NAMALWA (cell line): Measurements from ENCODE around the gene UNC13C.

Experiments used
- DNase-seq: peaks from one replicate; pipeline ENCODE4 v3.0.0-alpha.2; 2015; ENCODE audit warnings: low spot score

Gene UNC13C

GRCh38 chr15:54120949-54121463 is 142.8 kb downstream of the UNC13C start:
- no peak for DNase-seq

- no peak for DNase-seq
Observed at GRCh38 chr15:54127574-54127973, 149.3 kb downstream of the UNC13C start.

GRCh38 chr15:54131410-54131809 is 153.2 kb downstream of the UNC13C start:
- no peak for DNase-seq

GRCh38 chr15:54149115-54149531 is 170.9 kb downstream of the UNC13C start:
- no peak for DNase-seq

- DNase-seq = no peak
Observed at GRCh38 chr15:54150255-54150654, 172.0 kb downstream of the UNC13C start.

- no peak for DNase-seq
Observed at GRCh38 chr15:54159012-54159411, 180.8 kb downstream of the UNC13C start.

GRCh38 chr15:54187325-54187724 is 209.1 kb downstream of the UNC13C start:
- DNase-seq = no peak

GRCh38 chr15:54197995-54198394 is 219.8 kb downstream of the UNC13C start:
- DNase-seq = no peak

- DNase-seq = no peak
Observed at GRCh38 chr15:54206586-54207321, 228.5 kb downstream of the UNC13C start.

- no peak for DNase-seq
Observed at GRCh38 chr15:54208786-54209185, 230.5 kb downstream of the UNC13C start.

GRCh38 chr15:54212635-54213034 is 234.4 kb downstream of the UNC13C start:
- no peak for DNase-seq

- no peak for DNase-seq
Observed at GRCh38 chr15:54226455-54226854, 248.2 kb downstream of the UNC13C start.

- DNase-seq = no peak
Observed at GRCh38 chr15:54227569-54227968, 249.3 kb downstream of the UNC13C start.

- no peak for DNase-seq
Observed at GRCh38 chr15:54250326-54250725, 272.1 kb downstream of the UNC13C start.

GRCh38 chr15:54256190-54256589 is 277.9 kb downstream of the UNC13C start:
- no peak for DNase-seq

GRCh38 chr15:54273928-54274327 is 295.7 kb downstream of the UNC13C start:
- peak; percentile 32 for DNase-seq

- DNase-seq = no peak
Observed at GRCh38 chr15:54277834-54278233, 299.6 kb downstream of the UNC13C start.

GRCh38 chr15:54280726-54281125 is 302.5 kb downstream of the UNC13C start:
- no peak for DNase-seq

- no peak for DNase-seq
Observed at GRCh38 chr15:54282228-54282836, 304.1 kb downstream of the UNC13C start.

- DNase-seq = no peak
Observed at GRCh38 chr15:54288049-54288448, 309.8 kb downstream of the UNC13C start.

GRCh38 chr15:54289590-54290136 is 311.4 kb downstream of the UNC13C start:
- no peak for DNase-seq

GRCh38 chr15:54298396-54298795 is 320.2 kb downstream of the UNC13C start:
- DNase-seq = no peak

- no peak for DNase-seq
Observed at GRCh38 chr15:54304321-54304720, 326.1 kb downstream of the UNC13C start.
